ENCODE data around the gene STX4.

Gene STX4

GRCh38 chr16:31073142-31073969 is 40.0 kb downstream of the STX4 start:
- Histone ChIP-seq H3K9ac (peak overlapping the region; percentile 81), H3K27ac (peak overlapping the region; percentile 70), H3K4me2 (peak overlapping the region; percentile 75), H3K4me1 (ENCODE audit: low read depth, poor library complexity, severe bottlenecking) (peaks cover 25% of the 10 kb centered on the region), H3K27me3 (ENCODE audit: insufficient read depth, low read depth) (no peaks in the 10 kb centered on the region), H3K79me2 (ENCODE audit: insufficient read depth, low read depth) (peaks cover 80% of the 10 kb centered on the region), H2AFZ (ENCODE audit: low read depth) (peak overlapping the region; percentile 90), H4K20me1 (ENCODE audit: insufficient read depth) (no peaks in the 10 kb centered on the region), H3K4me3 (IDR thresholded peaks at IDR 0.05; ENCODE audit: insufficient read depth, low read depth, low read length) (no peak overlapping the region), H3K36me3 (ENCODE audit: insufficient read depth) (no peaks in the 10 kb centered on the region; the same call in 1 of the 2 replicates)
- TF ChIP-seq CTCF (conservative IDR thresholded peaks at IDR 0.05; ENCODE audit: low read depth, low read length): no peak

DNA sequence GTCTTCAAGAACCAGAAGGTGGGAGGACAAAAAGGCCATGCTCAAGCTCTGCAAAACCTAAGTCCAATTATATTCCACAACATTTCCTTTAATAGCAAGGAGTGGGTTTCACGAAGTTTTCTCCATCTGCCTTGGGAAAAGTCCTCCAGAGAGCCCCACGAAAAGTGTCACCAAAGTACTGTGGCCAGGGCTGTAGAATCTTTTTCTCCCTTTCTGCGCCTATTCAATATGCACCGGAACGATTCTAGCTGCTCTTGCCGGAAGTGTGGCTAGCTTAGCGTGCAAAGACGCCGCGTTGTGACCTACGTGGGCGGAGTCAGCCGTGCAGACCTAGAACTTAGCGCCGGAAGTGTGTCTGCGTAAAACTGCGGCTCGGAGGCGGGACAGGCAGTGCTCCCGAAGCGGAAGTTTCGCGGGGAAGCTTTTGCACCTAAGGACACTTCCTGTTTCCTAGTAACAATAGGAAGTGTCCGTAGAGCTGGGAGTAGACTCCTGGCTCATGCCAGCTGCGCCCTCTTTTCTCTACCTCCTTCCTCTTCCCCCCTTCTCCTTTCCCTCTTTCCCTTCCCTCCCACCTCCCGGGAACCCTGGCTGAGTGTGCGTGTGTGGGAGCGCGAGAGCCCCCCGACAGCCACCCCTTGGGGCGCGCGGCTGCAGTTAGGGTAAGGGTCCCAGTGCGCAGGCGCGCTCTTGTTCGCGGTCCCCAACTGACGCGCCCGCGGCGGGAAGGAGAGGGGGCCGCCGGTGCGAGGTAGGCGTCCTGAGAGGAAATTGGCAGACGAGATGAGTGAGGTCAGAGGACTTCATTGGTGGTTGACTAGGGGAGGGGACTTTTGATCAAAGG is 40.8 kb downstream of the STX4 start, which contains the start of the genes ZNF646 and ZNF668:
Gene ZNF646, plus strand, starts transcription at position 453 of the 844 bp plus-strand sequence. CDS start 1,903 bp downstream, outside the sequence.
Gene ZNF668, minus strand, starts transcription at position 271 of the 844 bp plus-strand sequence. CDS start 9,781 bp downstream, outside the sequence.
- Histone ChIP-seq H2AFZ (ENCODE audit: low read depth) (peak within 1 kb of the TSS; percentile 90), H3K27me3 (ENCODE audit: insufficient read depth, low read depth) (no peaks in the 10 kb centered on the region), H3K9ac (peak within 1 kb of the TSS; percentile 81), H3K4me2 (peak within 1 kb of the TSS; percentile 97), H3K4me3 (IDR thresholded peaks at IDR 0.05; ENCODE audit: insufficient read depth, low read depth, low read length) (peak within 1 kb of the TSS; percentile 34), H3K79me2 (ENCODE audit: insufficient read depth, low read depth) (peaks cover 75% of the 10 kb centered on the region), H3K27ac (peak within 1 kb of the TSS; percentile 70), H4K20me1 (ENCODE audit: insufficient read depth) (no peaks in the 10 kb centered on the region), H3K4me1 (ENCODE audit: low read depth, poor library complexity, severe bottlenecking) (peaks cover 25% of the 10 kb centered on the region), H3K36me3 (ENCODE audit: insufficient read depth) (no peaks in the 10 kb centered on the region; the same call in 1 of the 2 replicates)
- no peak for TF ChIP-seq CTCF (conservative IDR thresholded peaks at IDR 0.05; ENCODE audit: low read depth, low read length)

DNA sequence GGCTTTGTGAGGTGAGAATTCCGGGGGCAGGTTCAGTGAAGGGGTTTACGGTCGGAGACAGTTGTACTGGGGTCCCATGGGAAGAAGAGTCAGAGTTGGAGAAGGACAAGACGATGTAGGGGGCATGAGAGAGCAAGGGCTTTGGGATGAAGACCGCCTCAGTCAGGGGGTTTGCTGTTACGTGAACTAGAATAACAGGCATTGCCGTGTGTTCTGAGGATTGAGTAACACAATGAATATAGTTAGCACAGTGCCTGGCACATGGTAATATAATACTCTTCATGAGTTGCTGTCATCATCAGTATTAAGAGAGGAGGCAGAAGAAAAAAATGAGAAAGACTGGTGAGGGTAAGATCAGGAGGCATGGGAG is 41.4 kb downstream of the STX4 start:
- H3K4me1 ChIP-seq (ENCODE audit: low read depth, poor library complexity, severe bottlenecking): peaks cover 25% of the 10 kb centered on the region
- peak overlapping the region; percentile 70 for H3K27ac ChIP-seq
- no peaks in the 10 kb centered on the region for H3K27me3 ChIP-seq (ENCODE audit: insufficient read depth, low read depth)
- peak overlapping the region; percentile 34 for H3K4me3 ChIP-seq (IDR thresholded peaks at IDR 0.05; ENCODE audit: insufficient read depth, low read depth, low read length)
- H2AFZ ChIP-seq (ENCODE audit: low read depth): peak overlapping the region; percentile 66
- no peaks in the 10 kb centered on the region; the same call in 1 of the 2 replicates for H3K36me3 ChIP-seq (ENCODE audit: insufficient read depth)
- H3K9ac ChIP-seq: peak overlapping the region; percentile 81
- no peaks in the 10 kb centered on the region for H4K20me1 ChIP-seq (ENCODE audit: insufficient read depth)
- H3K4me2 ChIP-seq: peak overlapping the region; percentile 97
- H3K79me2 ChIP-seq (ENCODE audit: insufficient read depth, low read depth): peaks cover 69% of the 10 kb centered on the region
- TF ChIP-seq CTCF (conservative IDR thresholded peaks at IDR 0.05; ENCODE audit: low read depth, low read length): no peak

GRCh38 chr16:31076319-31076718 is 43.0 kb downstream of the STX4 start:
- Histone ChIP-seq H3K9ac (no peak overlapping the region), H3K27ac (no peak overlapping the region), H3K36me3 (ENCODE audit: insufficient read depth) (no peaks in the 10 kb centered on the region; the same call in 1 of the 2 replicates), H3K4me3 (IDR thresholded peaks at IDR 0.05; ENCODE audit: insufficient read depth, low read depth, low read length) (no peak overlapping the region), H3K4me1 (ENCODE audit: low read depth, poor library complexity, severe bottlenecking) (peaks cover 20% of the 10 kb centered on the region), H4K20me1 (ENCODE audit: insufficient read depth) (no peaks in the 10 kb centered on the region), H3K79me2 (ENCODE audit: insufficient read depth, low read depth) (peaks cover 58% of the 10 kb centered on the region), H2AFZ (ENCODE audit: low read depth) (no peak overlapping the region), H3K4me2 (no peak overlapping the region), H3K27me3 (ENCODE audit: insufficient read depth, low read depth) (no peaks in the 10 kb centered on the region)
- no peak for TF ChIP-seq CTCF (conservative IDR thresholded peaks at IDR 0.05; ENCODE audit: low read depth, low read length)

Data from KMS-11 (cell line).